SK-N-SH treated with all-trans-retinoic acid at 6 μM for 48 hours (cell line): ENCODE measurements around the gene NEDD1.

Experiments used
- ARNTL ChIP-seq: fragments of 450-650 bp; formaldehyde crosslinking; IDR thresholded peaks from 2 replicates; pipeline ENCODE4 v1.5.0; 2020; ENCODE audit warnings: low read depth, mild to moderate bottlenecking, moderate library complexity, borderline replicate concordance
- GLIS3 ChIP-seq: fragments of 250-450 bp; sonication (Bioruptor Pico); IDR thresholded peaks from 2 replicates; pipeline ENCODE4 v1.5.0; 2020; ENCODE audit warnings: mild to moderate bottlenecking, moderate library complexity
- PATZ1 ChIP-seq: fragments of 250-450 bp; sonication (Bioruptor Pico); IDR thresholded peaks from 2 replicates; pipeline ENCODE4 v1.8.0; 2020; ENCODE audit warnings: mild to moderate bottlenecking, moderate library complexity, borderline replicate concordance
- TCF4 ChIP-seq: fragments of 250-450 bp; sonication (Bioruptor Pico); IDR thresholded peaks from 2 replicates; pipeline ENCODE4 v1.8.0; 2021; ENCODE audit warnings: mild to moderate bottlenecking, moderate library complexity, borderline replicate concordance
- ZC3H10 ChIP-seq: fragments of 250-450 bp; sonication (Bioruptor Pico); IDR thresholded peaks from 2 replicates; pipeline ENCODE4 v1.5.1; 2021; ENCODE audit warnings: mild to moderate bottlenecking, moderate library complexity

GRCh38 chr12:96906849-96907670 lies at the start of gene NEDD1:
- TF ChIP-seq ARNTL (CRISPR knock-in tag) (no peak), PATZ1 (CRISPR knock-in tag) (no peak), TCF4 (CRISPR knock-in tag) (no peak), GLIS3 (CRISPR knock-in tag) (no peak), ZC3H10 (no peak)
